Right lobe of liver (tissue), 6 donors: ENCODE results near the gene TTC28. TPM values are rescaled to one million over a fixed set of nuclear protein-coding genes. Genes with fewer than 3 reads are reported as not detected.

Experiments used
- ATAC-seq, 4 donors: fragments of 200-7000 bp; cut with Tn5 transposase; one replicate each; pipeline ENCODE4 v1.9.1; 2020; ENCODE audit warnings: mild to moderate bottlenecking in 4 of 4, moderate library complexity in 4 of 4
- DNase-seq, 3 donors: peaks; one replicate each; pipeline ENCODE4 v3.0.0-alpha.2; 2020
- H3K27ac ChIP-seq, 3 donors: fragments of 200-600 bp; one replicate each; pipeline ENCODE4 v1.8.0; 2022
- H3K27me3 ChIP-seq, 2 donors: fragments of 200-600 bp; one replicate each; pipeline ENCODE4 v1.8.0; 2022
- H3K36me3 ChIP-seq, 4 donors: fragments of 200-600 bp; sonication (generic) in 1 of 4; one replicate each; pipeline versions ENCODE4 v1.5.1 to v1.8.0; 2017 to 2022; ENCODE audit warnings: control low read depth in 1 of 4
- H3K4me1 ChIP-seq, 4 donors: fragments of 200-600 bp; sonication (generic) in 1 of 4; one replicate each; pipeline versions ENCODE4 v1.5.1 to v1.8.0; 2017 to 2022; ENCODE audit warnings: control low read depth in 1 of 4
- H3K4me3 ChIP-seq, 3 donors: fragments of 200-600 bp; one replicate each; pipeline ENCODE4 v1.8.0; 2022
- H3K9me3 ChIP-seq, 4 donors: fragments of 200-600 bp; sonication (generic) in 1 of 4; one replicate each; pipeline versions ENCODE4 v1.5.1 to v1.8.0; 2017 to 2022; ENCODE audit warnings: control low read depth in 1 of 4
- CTCF ChIP-seq, 4 donors: fragments of 200-600 bp in 3 of 4; fragments of 450-650 bp in 1 of 4; IDR thresholded peaks; one replicate each; pipeline versions ENCODE4 v1.5.1 to v1.8.0; 2016 to 2022; ENCODE audit warnings: antibody characterized with exemption in 4 of 4, mild to moderate bottlenecking in 2 of 4
- POLR2A ChIP-seq: fragments of 450-650 bp; IDR thresholded peaks from one replicate; pipeline ENCODE4 v1.6.1; 2017; ENCODE audit warnings: antibody characterized with exemption, mild to moderate bottlenecking
- WGBS: methylation state at CpG from one replicate; pipeline ENCODE4 v1.1.6; 2018; ENCODE audit warnings: low coverage, low lambda C conversion rate; ENCODE audit not compliant: insufficient coverage; ENCODE audit errors: missing lambda C conversion rate; 5-methylcytosine and 5-hydroxymethylcytosine counted together
- intact Hi-C, 2 donors: fragments of 100-400 bp; cut with DNase I; formaldehyde crosslinking; loops; one replicate each; pipeline versions ENCODE4 v1.11.2 to v1.14.1; 2022
- total RNA-seq, 6 experiments: library from RNA; depleted of rRNA in 2 of 6; stranded (reverse); fragments of >200 nt in 2 of 6; fragmentation: NEBNext Ultra II Directional in 3 of 6; extraction: Animal tissue kit (Norgen Biotek cat#: 25700) in 3 of 6; gene quantifications; one replicate each; pipeline versions ENCODE4 v1.1.0 to v1.2.4, GENCODE V29; 2016 to 2023
- donor health status: DM: no; HTN: yes; CAD: no.
- donor health status: DM: no; HTN: no; CAD: no.
- donor health status: DM: no; HTN: no; CAD: no.
- donor health status: DM: no; HTN: yes; CAD: no.
- donor health status: DM: no; HTN: yes; CAD: no.

The TTC28 gene
- total RNA-seq, 6 experiments from 2014 or later = 9.4 to 38.3 (median 15.0) TPM

GRCh38 chr22:28454431-28455064, 225.1 kb downstream of the TTC28 start:
- intact Hi-C loops = no loop called here
- H3K27ac ChIP-seq = no peak overlapping the region
- no peak for DNase-seq
- H3K4me3 ChIP-seq = no peak overlapping the region
- TF ChIP-seq POLR2A (no peak), CTCF (IDR thresholded peaks at IDR 0.05) (no peak)
- no peaks in the 10 kb centered on the region for H3K4me1 ChIP-seq
- H3K36me3 ChIP-seq = no peaks in the 10 kb centered on the region
- 58% methylated on average over 1 of the region's 1 CpG for WGBS
- H3K27me3 ChIP-seq = no peaks in the 10 kb centered on the region
- no peak for ATAC-seq
- no peaks in the 10 kb centered on the region for H3K9me3 ChIP-seq

- H3K4me1 ChIP-seq = no peaks in the 10 kb centered on the region
- no peaks in the 10 kb centered on the region for H3K27me3 ChIP-seq
- no peak overlapping the region for H3K27ac ChIP-seq
- no peak overlapping the region for H3K4me3 ChIP-seq
- no peak for ATAC-seq
- no peaks in the 10 kb centered on the region for H3K9me3 ChIP-seq
- no peaks in the 10 kb centered on the region for H3K36me3 ChIP-seq
- WGBS = 80% methylated on average over 1 of the region's 1 CpG
- intact Hi-C loops = no loop called here
- DNase-seq = no peak
- TF ChIP-seq POLR2A (no peak), CTCF (IDR thresholded peaks at IDR 0.05) (no peak)
Observed at GRCh38 chr22:28450109-28450508, 229.5 kb downstream of the TTC28 start.

- H3K36me3 ChIP-seq = no peaks in the 10 kb centered on the region
- TF ChIP-seq CTCF (IDR thresholded peaks at IDR 0.05) = no peak
- no peak for TF ChIP-seq POLR2A
- no peak for DNase-seq
- H3K9me3 ChIP-seq = no peaks in the 10 kb centered on the region
- intact Hi-C loops = no loop called here
- H3K4me1 ChIP-seq = no peaks in the 10 kb centered on the region
- 79% methylated on average over 1 of the region's 1 CpG for WGBS
- H3K27ac ChIP-seq = no peak overlapping the region
- H3K4me3 ChIP-seq = no peak overlapping the region
- ATAC-seq = no peak
- H3K27me3 ChIP-seq = no peaks in the 10 kb centered on the region
Observed at GRCh38 chr22:28449041-28449440, 230.6 kb downstream of the TTC28 start.

- no peak for DNase-seq
- intact Hi-C loops = no loop called here
Observed at GRCh38 chr22:28448625-28449024, 231.0 kb downstream of the TTC28 start.

More at GRCh38 chr22:28448625-28449024, 231.0 kb downstream of the TTC28 start:
- Histone ChIP-seq H3K4me1 (no peaks in the 10 kb centered on the region), H3K27me3 (no peaks in the 10 kb centered on the region), H3K4me3 (no peak overlapping the region), H3K9me3 (no peaks in the 10 kb centered on the region), H3K27ac (no peak overlapping the region), H3K36me3 (no peaks in the 10 kb centered on the region)
- WGBS = 63% methylated on average over 1 of the region's 1 CpG
- TF ChIP-seq CTCF (IDR thresholded peaks at IDR 0.05) (no peak), POLR2A (no peak)
- no peak for ATAC-seq
